Chondrocyte (in vitro differentiated cells): ENCODE measurements around the gene LBHD2. TPM values are rescaled to one million over a fixed set of nuclear protein-coding genes. Genes with fewer than 3 reads are reported as not detected.

Experiments used
- DNase-seq: peaks from one replicate; pipeline ENCODE4 v3.0.0; 2021; ENCODE audit warnings: mixed read lengths, low spot score
- H3K27ac Mint-ChIP-seq: one replicate; pipeline ENCODE4 v1.8.0; 2021; ENCODE audit warnings: mild to moderate bottlenecking, moderate library complexity, mixed read lengths; ENCODE audit not compliant: unreplicated experiment
- H3K27me3 Mint-ChIP-seq: 2 replicates; pipeline ENCODE4 v1.8.0; 2021; ENCODE audit warnings: low read depth, mixed read lengths
- H3K36me3 Mint-ChIP-seq: 2 replicates; pipeline ENCODE4 v1.8.0; 2021; ENCODE audit warnings: low read depth, mixed read lengths
- H3K4me1 Mint-ChIP-seq: 2 replicates; pipeline ENCODE4 v1.8.0; 2021; ENCODE audit warnings: low read depth, mild to moderate bottlenecking, mixed read lengths
- H3K4me3 Mint-ChIP-seq: one replicate; pipeline ENCODE4 v1.8.0; 2021; ENCODE audit warnings: mild to moderate bottlenecking, moderate library complexity, mixed read lengths; ENCODE audit not compliant: unreplicated experiment
- H3K9me3 Mint-ChIP-seq: 2 replicates; pipeline ENCODE4 v1.8.0; 2021; ENCODE audit warnings: low read depth, mixed read lengths
- total RNA-seq: library from RNA; stranded (reverse); gene quantifications from 3 replicates; pipeline ENCODE4 v1.2.1, GENCODE V29; 2021
- TF ChIP-seq, protein P1 (sequence below): fragments of 200-600 bp; sonication (generic); IDR thresholded peaks from 2 replicates; pipeline ENCODE4 v1.5.0; 2021; ENCODE audit warnings: antibody characterized with exemption, mild to moderate bottlenecking, moderate library complexity

The LBHD2 gene
- total RNA-seq, 1 donor from 2014 or later, result not detected

DNA sequence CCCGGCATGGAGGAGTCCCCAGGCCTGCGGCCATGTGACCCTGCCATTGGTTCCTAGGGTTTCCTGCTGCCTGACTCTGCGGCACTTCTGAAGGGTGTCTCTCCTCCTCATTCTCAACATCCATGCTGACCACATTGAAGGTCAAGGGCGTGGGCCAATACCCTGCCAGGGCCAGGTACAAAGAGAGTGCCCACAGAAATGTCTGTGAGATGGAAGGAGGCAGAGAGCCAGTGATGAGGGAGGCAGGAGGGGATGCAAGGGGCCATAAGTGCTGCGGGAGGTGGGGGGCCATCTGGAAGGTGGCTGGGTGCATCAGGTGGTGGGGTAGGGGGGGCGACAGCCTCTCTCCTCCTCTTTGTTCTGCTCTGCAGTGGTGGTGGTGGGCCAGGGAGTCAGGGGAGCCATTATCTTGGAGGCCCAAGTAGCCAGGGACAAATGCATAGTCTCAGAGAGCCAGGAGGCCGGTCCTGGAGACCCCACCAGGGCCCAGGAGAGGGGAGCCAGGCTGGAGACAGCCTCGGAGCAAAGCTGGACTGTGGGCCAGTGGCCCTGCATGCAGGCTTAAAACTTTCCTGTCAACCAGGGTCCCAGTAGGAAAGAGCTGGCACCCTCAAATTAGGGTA lies 13.6 kb upstream of the LBHD2 start:
- no peak for DNase-seq
- no peaks in the 10 kb centered on the region for H3K27me3 Mint-ChIP-seq
- H3K27ac Mint-ChIP-seq, result no peak overlapping the region
- no peak overlapping the region for H3K4me3 Mint-ChIP-seq
- no peaks in the 10 kb centered on the region for H3K36me3 Mint-ChIP-seq
- no peaks in the 10 kb centered on the region for H3K9me3 Mint-ChIP-seq
- TF ChIP-seq, protein P1, sequence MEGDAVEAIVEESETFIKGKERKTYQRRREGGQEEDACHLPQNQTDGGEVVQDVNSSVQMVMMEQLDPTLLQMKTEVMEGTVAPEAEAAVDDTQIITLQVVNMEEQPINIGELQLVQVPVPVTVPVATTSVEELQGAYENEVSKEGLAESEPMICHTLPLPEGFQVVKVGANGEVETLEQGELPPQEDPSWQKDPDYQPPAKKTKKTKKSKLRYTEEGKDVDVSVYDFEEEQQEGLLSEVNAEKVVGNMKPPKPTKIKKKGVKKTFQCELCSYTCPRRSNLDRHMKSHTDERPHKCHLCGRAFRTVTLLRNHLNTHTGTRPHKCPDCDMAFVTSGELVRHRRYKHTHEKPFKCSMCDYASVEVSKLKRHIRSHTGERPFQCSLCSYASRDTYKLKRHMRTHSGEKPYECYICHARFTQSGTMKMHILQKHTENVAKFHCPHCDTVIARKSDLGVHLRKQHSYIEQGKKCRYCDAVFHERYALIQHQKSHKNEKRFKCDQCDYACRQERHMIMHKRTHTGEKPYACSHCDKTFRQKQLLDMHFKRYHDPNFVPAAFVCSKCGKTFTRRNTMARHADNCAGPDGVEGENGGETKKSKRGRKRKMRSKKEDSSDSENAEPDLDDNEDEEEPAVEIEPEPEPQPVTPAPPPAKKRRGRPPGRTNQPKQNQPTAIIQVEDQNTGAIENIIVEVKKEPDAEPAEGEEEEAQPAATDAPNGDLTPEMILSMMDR, result no peak
- H3K4me1 Mint-ChIP-seq, result peaks cover 22% of the 10 kb centered on the region

DNA sequence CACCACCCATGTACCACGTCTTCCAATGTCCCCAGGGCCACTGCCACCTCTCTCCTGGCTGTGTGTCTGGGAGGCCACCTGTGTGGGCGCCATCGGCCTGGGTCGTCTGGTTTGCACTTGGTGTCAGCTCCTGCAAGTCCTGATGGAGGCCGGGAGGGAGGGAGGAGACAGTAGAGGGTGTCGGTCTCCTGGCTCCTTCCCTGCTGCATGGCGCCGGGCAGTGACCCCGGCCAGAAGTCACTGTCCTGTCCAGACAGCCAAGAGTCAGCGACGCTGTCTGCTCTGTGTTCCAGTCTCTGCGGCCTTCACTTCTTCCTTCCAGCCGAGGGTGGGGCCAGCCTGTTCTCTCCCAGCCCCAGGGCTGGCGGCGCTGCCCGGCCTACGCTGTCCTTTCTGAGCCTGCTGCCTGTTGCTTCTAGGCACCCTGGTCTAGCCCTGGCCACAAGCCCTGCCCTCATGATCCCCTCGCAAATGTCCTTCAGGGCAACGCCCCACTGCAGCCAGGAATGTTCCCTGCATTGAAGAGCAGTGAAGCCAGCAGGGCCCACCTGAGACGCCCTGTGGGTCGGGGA lies 13.0 kb upstream of the LBHD2 start:
- Mint-ChIP-seq H3K27me3 (no peaks in the 10 kb centered on the region), H3K36me3 (no peaks in the 10 kb centered on the region), H3K4me3 (no peak overlapping the region), H3K4me1 (peaks cover 22% of the 10 kb centered on the region), H3K9me3 (no peaks in the 10 kb centered on the region), H3K27ac (no peak overlapping the region)
- no peak for DNase-seq
- TF ChIP-seq, protein P1, result no peak

DNA sequence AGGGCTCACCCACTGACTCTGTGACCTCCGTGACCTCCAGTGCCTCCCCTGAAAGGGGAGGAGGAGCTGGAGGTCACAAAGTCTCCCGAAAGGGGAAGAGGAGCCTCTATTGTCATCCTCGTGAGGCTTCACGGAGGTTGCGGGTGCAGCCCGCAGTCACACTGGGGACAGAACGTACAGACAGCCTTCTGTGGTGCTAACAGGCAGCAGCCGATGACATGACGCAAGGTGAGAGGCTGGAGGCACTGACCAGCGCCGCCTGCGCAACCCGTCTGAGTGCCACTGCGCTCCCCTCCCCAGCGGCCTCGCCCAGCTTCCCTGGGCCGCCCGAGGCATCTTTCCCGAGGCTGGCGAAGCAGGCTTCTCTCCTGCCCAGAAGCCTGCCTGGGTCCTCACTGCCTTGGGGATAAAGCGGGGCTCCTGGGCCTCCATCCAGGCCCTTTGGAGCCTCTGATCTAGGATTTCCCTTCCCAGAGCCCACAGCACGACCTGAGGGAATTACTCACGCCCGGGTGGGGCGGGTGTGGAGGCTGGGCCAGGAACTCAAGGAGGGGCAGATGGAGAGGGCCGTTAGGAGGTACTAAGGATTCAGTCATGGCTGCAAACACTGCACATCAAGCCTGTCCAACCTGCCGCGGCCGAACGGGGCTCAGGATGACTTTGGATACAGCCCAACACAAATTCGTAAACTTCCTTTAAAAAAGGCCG lies 12.3 kb upstream of the LBHD2 start:
- Mint-ChIP-seq H3K4me1 (peaks cover 22% of the 10 kb centered on the region), H3K27ac (no peak overlapping the region), H3K36me3 (no peaks in the 10 kb centered on the region), H3K27me3 (no peaks in the 10 kb centered on the region), H3K4me3 (no peak overlapping the region), H3K9me3 (no peaks in the 10 kb centered on the region)
- TF ChIP-seq, protein P1, result no peak
- DNase-seq, result no peak

DNA sequence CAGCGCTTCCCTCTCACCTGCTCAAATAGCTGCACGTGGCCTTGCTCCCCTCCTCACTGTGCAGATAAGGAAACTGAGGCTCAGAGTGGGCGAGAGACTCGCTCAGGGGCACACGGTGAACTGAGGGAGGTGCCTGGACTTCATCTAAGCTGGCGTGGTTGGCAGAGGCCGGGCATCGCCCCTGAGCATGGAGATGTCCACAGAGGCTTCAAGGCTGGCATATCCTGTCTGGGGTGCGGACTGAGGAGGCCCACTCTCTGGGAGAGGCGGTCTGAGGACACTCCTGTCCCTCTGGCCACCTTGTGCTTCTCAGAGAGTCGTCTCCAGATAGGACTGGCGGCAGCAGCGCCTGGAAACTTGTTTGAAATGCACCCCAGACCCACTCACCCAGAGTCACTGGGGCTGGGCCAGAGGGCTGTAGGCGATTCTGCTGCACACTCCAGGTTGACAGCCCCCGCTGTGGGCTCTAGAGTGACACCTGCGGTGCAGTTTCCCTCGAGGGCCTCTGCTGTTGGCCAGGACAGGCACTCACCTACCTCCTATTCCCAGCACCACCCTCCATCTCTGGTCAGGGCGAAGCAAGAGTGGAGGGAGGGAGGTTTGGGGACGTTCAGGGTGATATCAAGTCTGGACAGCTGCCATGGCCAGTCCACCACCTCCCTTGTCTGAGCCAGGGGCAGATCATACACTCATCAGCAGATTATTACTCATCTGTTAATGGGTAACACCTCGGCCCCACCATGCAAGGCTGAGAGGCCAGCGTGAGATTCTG lies 11.2 kb upstream of the LBHD2 start:
- Mint-ChIP-seq H3K27ac (peak overlapping the region; percentile 69), H3K9me3 (no peaks in the 10 kb centered on the region), H3K27me3 (no peaks in the 10 kb centered on the region), H3K4me3 (no peak overlapping the region), H3K4me1 (peaks cover 14% of the 10 kb centered on the region), H3K36me3 (no peaks in the 10 kb centered on the region)
- DNase-seq, result peak; percentile 91
- TF ChIP-seq, protein P1, result no peak

DNA sequence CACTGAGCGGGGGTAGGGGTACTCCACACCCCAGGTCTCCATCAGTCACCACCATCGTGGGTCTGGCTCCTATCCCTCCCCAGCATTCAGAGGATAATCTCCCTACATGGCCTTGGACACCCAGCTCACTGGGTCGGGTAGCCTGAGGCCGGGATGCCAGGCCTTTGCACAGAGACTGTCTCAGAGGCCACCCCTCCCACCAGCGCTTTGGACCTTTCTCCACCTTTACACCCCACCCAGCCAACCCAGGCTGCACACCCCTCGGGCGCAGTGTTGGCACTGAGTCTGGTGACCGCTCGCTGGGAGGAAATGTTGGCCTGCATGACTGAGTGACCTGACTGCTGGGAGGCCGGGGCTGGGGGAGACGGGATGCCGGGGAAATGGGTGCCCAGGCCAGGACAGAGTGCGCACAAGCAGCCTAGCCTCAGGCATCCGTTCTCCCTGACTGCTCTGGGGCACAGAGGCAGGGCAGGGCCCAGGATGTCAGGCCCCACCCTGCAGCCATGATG lies 10.6 kb upstream of the LBHD2 start:
- Mint-ChIP-seq H3K4me1 (peaks cover 14% of the 10 kb centered on the region), H3K27me3 (no peaks in the 10 kb centered on the region), H3K4me3 (no peak overlapping the region), H3K27ac (peak overlapping the region; percentile 69), H3K9me3 (no peaks in the 10 kb centered on the region), H3K36me3 (no peaks in the 10 kb centered on the region)
- TF ChIP-seq, protein P1, result no peak
- peak; percentile 86 for DNase-seq
